GM21723 (cell line): ENCODE results near the gene MRPL49.

Experiments used
- ATAC-seq: cut with Tn5 transposase; IDR thresholded peaks from one replicate; pipeline ENCODE4 v1.9.1; 2021; ENCODE audit warnings: mild to moderate bottlenecking, moderate library complexity; ENCODE audit not compliant: unreplicated experiment

The MRPL49 gene

GRCh38 chr11:65121865-65122696 is at the start of gene MRPL49, which contains the start of gene FAU:
MRPL49 (plus strand) TSS chr11:65122321; CDS start chr11:65122347, 26 bp downstream.
FAU (minus strand) TSS chr11:65122134; CDS start chr11:65121813, 321 bp downstream.
- peak; percentile 64 for ATAC-seq

DNA sequence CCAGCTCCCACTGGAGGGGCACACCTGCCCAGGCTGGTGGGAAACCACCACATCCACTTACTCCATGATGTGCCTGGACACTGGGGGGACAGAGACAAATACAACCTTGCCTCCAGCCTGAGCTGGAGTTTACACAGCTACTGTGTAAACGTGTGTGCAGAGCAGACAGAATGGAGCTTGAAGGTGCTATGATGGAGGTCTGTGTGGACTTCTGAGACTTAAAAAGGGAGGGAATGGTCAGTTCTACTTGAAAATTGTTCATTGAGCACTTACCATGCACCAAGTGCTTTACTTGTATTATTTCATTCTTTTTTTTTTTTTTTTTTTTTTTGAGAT is 49.5 kb upstream of the MRPL49 start:
- ATAC-seq = no peak

DNA sequence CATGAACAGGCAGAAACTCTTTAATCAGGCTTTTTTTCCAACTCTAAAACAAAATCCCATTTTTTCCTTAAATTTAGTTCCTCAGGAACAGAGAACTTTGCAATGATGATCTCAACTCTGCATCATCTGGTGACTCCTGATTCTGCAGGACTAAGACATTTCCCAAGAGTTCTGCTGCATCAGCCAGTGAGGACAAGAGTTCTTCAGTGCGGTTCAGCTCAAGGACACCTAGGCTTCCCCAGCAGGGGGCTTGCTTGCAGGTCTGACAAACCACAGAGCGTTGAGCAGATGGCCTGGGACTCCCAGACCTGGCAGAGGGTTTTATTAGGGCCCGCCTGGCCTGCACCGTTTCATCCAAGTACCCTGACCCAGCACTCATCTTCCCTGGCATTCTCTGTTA is 44.7 kb upstream of the MRPL49 start:
- ATAC-seq = no peak

- ATAC-seq = peak; percentile 50
These were observed 44.0 kb upstream of the MRPL49 start for GRCh38 chr11:65078151-65078550.

- no peak for ATAC-seq
These were observed 43.3 kb upstream of the MRPL49 start for GRCh38 chr11:65078786-65079342.

GRCh38 chr11:65083134-65083833 is 38.8 kb upstream of the MRPL49 start:
- peak; percentile 18 for ATAC-seq

DNA sequence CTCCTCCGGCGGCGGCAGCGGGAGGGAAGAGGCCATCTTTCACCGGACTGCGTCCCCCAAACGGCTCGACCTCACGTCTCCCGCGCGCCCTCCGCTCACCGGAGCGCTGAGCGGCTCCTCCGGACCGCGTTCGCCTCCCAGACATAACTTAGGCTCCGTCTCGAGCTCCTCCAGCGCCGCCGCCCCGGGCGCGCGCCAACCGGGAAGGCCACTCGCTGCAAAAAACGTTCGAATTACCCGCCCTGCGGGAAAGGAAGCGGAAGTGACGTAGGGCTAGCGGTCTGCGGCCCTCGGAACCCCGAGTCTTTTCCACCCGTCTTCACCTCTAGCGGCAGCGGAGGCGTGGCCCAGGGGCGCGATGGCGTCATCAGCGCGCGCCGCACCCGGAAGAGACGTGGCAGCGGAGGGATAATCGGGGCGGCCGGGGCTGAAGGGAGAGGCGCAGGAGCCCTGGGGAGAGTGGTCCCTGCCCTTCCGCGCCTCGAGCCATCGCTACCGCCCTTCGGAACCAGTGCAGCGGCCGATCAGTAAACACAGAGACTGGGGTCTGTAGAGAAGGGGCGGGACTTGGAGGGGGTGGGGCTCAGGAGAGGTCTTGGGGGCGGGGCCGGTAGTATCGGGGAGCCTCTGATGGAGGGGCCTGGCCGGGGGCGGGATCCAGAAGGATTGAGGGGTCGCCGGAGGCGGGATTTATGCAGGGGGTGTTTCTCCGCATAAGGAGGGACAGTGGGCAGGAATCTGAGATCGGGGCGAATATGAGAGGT is 38.1 kb upstream of the MRPL49 start, which contains the start of the genes CDCA5 and ZFPL1:
Gene CDCA5 (minus strand): TSS at position 207 of the 764 bp plus-strand sequence. CDS start 62 bp downstream, at position 145.
Gene ZFPL1 (plus strand): TSS at position 389 of the 764 bp plus-strand sequence. CDS start 477 bp downstream, outside the sequence.
- peak; percentile 69 for ATAC-seq

DNA sequence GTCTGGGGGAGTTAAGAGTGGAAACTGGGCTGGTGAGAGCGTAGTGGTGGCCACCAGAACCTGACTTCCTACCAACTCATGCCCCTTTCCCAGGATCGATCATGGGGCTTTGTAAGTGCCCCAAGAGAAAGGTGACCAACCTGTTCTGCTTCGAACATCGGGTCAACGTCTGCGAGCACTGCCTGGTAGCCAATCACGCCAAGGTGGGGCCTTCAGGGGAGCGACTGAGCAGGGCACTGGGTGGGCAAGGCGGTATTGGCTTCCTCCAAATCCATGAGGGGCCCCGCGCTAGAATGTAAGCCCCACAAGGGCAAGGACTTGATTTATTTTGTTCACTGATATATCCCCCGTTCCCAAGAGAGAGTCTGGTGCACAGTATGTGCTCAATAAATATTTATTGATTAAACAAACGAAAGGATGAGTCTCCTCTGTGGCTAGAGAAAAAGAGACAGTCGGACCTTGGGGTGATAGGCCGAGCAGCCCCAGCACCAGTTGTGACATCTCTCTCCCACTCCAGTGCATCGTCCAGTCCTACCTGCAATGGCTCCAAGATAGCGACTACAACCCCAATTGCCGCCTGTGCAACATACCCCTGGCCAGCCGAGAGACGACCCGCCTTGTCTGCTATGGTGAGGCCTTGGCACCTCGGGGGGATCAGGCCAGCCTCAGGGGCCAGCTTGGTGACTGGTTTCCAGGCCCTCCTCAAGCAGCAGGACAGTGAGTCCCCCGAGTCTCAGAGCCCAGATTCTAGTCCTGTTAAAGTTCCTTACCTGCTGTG is 37.3 kb upstream of the MRPL49 start:
- ATAC-seq = peak; percentile 4

DNA sequence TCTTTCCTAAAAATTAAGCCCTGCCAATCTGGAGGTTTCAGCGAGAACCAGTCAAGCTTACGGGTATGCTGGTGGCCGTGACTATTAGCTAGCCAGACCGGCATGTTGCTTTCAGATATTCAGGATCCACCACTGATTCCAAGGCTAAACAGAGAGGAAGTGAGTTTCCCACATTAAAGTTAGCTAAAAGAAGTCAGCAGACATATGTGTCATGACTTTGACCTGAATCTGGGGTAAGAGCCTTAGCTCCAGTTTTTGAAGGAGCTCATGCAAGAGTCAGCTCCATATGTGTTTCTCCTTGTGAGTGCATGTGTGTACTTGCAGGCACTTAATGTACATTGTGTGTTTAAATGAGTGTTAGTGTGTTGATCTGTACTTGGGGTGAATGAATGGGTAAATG is 36.7 kb upstream of the MRPL49 start:
- ATAC-seq = no peak

DNA sequence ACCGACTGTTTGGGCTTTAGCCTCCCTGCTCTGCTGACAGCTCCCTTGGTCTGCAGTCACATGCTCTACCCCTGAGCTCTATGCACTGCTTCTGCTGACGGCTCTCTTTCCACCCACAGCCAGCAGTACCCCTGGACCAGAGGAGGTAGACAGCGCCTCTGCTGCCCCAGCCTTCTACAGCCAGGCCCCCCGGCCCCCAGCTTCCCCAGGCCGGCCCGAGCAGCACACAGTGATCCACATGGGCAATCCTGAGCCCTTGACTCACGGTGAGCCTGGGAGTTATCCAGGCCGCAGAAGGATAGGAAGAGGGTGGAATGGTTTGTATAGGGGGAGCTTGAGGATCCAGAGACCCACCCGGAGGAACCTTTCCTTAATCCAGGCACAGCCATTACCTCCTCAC is 35.3 kb upstream of the MRPL49 start:
- ATAC-seq = no peak

DNA sequence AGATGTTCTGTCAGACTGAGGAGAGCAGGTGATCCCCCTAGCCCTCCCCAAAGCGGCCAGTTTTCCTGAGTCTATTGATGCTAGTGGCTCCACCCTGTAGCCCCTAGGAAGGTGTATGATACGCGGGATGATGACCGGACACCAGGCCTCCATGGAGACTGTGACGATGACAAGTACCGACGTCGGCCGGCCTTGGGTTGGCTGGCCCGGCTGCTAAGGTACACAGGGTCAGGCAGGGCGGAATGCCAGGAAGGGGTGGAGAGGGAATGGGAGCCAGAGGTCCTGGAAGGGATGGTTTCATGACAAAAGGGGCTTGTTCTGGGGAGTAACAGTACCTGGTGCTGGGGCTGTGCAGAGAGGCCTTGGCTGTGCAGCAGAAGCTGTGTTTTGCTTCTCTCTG is 34.9 kb upstream of the MRPL49 start:
- ATAC-seq = no peak

DNA sequence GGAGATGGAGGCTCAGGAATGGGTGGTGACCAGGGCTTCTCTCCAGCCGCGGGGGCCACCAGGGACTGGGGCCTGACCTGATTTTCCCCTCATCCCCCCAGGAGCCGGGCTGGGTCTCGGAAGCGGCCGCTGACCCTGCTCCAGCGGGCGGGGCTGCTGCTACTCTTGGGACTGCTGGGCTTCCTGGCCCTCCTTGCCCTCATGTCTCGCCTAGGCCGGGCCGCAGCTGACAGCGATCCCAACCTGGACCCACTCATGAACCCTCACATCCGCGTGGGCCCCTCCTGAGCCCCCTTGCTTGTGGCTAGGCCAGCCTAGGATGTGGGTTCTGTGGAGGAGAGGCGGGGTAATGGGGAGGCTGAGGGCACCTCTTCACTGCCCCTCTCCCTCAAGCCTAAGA is 34.3 kb upstream of the MRPL49 start:
- no peak for ATAC-seq

GRCh38 chr11:65089621-65090020 is 32.5 kb upstream of the MRPL49 start:
- no peak for ATAC-seq

GRCh38 chr11:65090628-65091027 is 31.5 kb upstream of the MRPL49 start:
- ATAC-seq = no peak

GRCh38 chr11:65095427-65095826 is 26.7 kb upstream of the MRPL49 start:
- ATAC-seq = no peak

DNA sequence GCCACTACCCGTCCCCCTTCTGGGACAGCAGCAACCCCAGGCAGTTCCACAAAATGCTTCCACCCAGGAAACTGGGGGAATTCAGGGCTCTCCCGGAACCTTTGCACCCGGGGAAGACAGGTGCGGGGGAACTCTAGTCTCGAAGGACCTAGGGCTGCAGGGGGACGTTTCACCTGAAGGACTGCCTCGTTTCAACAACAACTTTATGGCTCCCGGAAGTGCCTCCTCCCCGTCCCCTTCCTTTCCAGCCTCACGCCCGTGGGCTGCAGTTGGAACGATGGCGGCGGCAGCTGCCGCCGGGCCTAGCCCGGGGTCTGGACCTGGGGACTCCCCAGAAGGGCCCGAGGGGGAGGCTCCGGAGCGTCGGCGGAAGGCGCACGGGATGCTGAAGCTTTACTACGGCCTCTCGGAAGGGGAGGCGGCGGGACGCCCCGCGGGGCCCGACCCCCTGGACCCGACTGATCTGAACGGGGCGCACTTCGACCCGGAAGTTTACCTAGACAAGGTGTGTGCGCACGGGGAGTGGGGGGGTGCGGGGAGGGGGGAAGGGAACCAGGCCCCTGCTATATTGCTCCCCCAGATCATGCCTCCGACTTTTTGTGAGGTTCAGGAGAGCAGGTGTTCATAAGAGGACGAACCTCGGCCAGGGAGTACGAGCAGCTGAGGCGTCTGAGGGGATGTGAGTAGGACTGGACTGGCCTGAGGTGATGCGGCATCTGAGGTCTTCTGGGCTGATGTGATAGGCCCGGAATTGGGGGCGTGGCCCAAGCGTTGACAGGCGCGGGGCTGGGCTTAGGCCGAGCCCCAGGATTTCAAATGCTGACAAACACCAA is 25.9 kb upstream of the MRPL49 start, which contains the start of gene VPS51:
Gene VPS51 (plus strand): TSS at position 241 of the 833 bp plus-strand sequence. CDS start 37 bp downstream, at position 278.
- peak; percentile 85 for ATAC-seq

GRCh38 chr11:65096926-65097325 is 25.2 kb upstream of the MRPL49 start:
- ATAC-seq = no peak

- no peak for ATAC-seq
These were observed 21.3 kb upstream of the MRPL49 start for GRCh38 chr11:65100674-65101350.
